GM19455 (cell line): Measurements from ENCODE around the gene TMOD1.

Experiments used
- ATAC-seq: cut with Tn5 transposase; IDR thresholded peaks from one replicate; pipeline ENCODE4 v1.9.1; 2021; ENCODE audit not compliant: unreplicated experiment

Gene TMOD1

GRCh38 chr9:97630591-97630990, 129.1 kb downstream of the TMOD1 start:
- no peak for ATAC-seq

- ATAC-seq: peak; percentile 11
Observed at GRCh38 chr9:97632248-97632984, 130.9 kb downstream of the TMOD1 start.

GRCh38 chr9:97632985-97633858, 131.8 kb downstream of the TMOD1 start, which contains the start of the genes NCBP1 and TSTD2:
Gene NCBP1, plus strand, starts transcription at chr9:97633821. Its CDS starts 61 bp downstream, at chr9:97633882.
Gene TSTD2, minus strand, starts transcription at chr9:97633368. Its CDS starts 5,806 bp downstream, at chr9:97627562.
- ATAC-seq: peak; percentile 82

- ATAC-seq: peak; percentile 4
Observed at GRCh38 chr9:97633859-97634490, 132.5 kb downstream of the TMOD1 start.

GRCh38 chr9:97635026-97635425, 133.6 kb downstream of the TMOD1 start:
- ATAC-seq: no peak

GRCh38 chr9:97636903-97637302, 135.4 kb downstream of the TMOD1 start:
- ATAC-seq: no peak

GRCh38 chr9:97638666-97639065, 137.2 kb downstream of the TMOD1 start:
- no peak for ATAC-seq

- ATAC-seq: no peak
Observed at GRCh38 chr9:97640325-97640724, 138.9 kb downstream of the TMOD1 start.

GRCh38 chr9:97645720-97646119, 144.3 kb downstream of the TMOD1 start:
- ATAC-seq: no peak

GRCh38 chr9:97647996-97648395, 146.5 kb downstream of the TMOD1 start:
- no peak for ATAC-seq
